IMR-90 (cell line): ENCODE results near the gene MAML3.

ENCODE experiments used
- BHLHE40 ChIP-seq: fragments of 150-350 bp; IDR thresholded peaks from 2 replicates; pipeline ENCODE4 v1.6.1; 2016; ENCODE audit warnings: mild to moderate bottlenecking, low read depth, low read length
- CEBPB ChIP-seq: IDR thresholded peaks from 2 replicates; pipeline ENCODE4 v1.6.1; 2012; ENCODE audit warnings: low read depth, low read length, improper control_type of control experiment
- CHD1 ChIP-seq: IDR thresholded peaks from 2 replicates; pipeline ENCODE4 v1.6.1; 2012; ENCODE audit warnings: low read depth, low read length, improper control_type of control experiment
- FOS ChIP-seq: fragments of 150-350 bp; IDR thresholded peaks from 2 replicates; pipeline ENCODE4 v1.6.1; 2016; ENCODE audit warnings: low read depth, low read length
- MAFK ChIP-seq: IDR thresholded peaks from 2 replicates; pipeline ENCODE4 v1.6.1; 2012; ENCODE audit warnings: low read depth, low read length, improper control_type of control experiment
- MXI1 ChIP-seq: IDR thresholded peaks from 2 replicates; pipeline ENCODE4 v1.6.1; 2012; ENCODE audit warnings: low read depth, mild to moderate bottlenecking, low read length, moderate library complexity, borderline replicate concordance
- POLR2A ChIP-seq: IDR thresholded peaks from 2 replicates; pipeline ENCODE4 v1.6.1; 2012; ENCODE audit warnings: mild to moderate bottlenecking, low read depth, low read length
- RAD21 ChIP-seq: IDR thresholded peaks from 2 replicates; pipeline ENCODE4 v1.6.1; 2012; ENCODE audit warnings: low read length, improper control_type of control experiment
- RCOR1 ChIP-seq: IDR thresholded peaks from 2 replicates; pipeline ENCODE4 v1.6.1; 2012; ENCODE audit warnings: mild to moderate bottlenecking, low read length, improper control_type of control experiment; ENCODE audit not compliant: insufficient replicate concordance
- RFX5 ChIP-seq: IDR thresholded peaks from 2 replicates; pipeline ENCODE4 v1.8.0; 2012; ENCODE audit warnings: low read depth, mild to moderate bottlenecking, low read length, moderate library complexity
- SMC3 ChIP-seq: fragments of 150-350 bp; IDR thresholded peaks from 2 replicates; pipeline ENCODE4 v1.6.1; 2016; ENCODE audit warnings: low read depth, mild to moderate bottlenecking, antibody characterized with exemption, low read length, moderate library complexity
- TF ChIP-seq, protein P1 (sequence below): conservative IDR thresholded peaks from 2 replicates; pipeline ENCODE4 v1.5.1; 2012; ENCODE audit warnings: mild to moderate bottlenecking, low read depth, low read length, improper control_type of control experiment
- TF ChIP-seq, protein P2 (sequence below): fragments of 150-350 bp; IDR thresholded peaks from 2 replicates; pipeline ENCODE4 v1.6.1; 2017; ENCODE audit warnings: mild to moderate bottlenecking, antibody characterized with exemption, low read length, low read depth

DNA sequence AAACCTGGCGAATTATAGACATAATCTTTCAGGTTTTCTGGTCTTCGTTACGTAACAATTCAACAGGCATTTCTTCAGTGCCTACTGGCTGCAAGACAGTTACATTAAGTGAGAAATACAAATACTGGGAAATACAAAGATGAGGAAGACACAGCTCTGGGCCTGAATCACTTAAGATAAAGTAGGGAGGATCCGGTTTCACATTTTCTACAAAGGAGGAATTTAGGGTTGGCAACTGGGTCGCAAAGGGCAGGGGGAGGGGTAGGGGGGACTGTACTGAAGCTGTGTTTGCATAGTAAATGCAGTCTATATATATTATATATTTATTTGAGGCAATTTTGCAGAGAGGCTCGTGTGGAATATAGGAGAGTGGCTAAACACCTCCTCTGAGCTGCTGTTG lies 107.4 kb downstream of the MAML3 start:
- TF ChIP-seq, protein P1, sequence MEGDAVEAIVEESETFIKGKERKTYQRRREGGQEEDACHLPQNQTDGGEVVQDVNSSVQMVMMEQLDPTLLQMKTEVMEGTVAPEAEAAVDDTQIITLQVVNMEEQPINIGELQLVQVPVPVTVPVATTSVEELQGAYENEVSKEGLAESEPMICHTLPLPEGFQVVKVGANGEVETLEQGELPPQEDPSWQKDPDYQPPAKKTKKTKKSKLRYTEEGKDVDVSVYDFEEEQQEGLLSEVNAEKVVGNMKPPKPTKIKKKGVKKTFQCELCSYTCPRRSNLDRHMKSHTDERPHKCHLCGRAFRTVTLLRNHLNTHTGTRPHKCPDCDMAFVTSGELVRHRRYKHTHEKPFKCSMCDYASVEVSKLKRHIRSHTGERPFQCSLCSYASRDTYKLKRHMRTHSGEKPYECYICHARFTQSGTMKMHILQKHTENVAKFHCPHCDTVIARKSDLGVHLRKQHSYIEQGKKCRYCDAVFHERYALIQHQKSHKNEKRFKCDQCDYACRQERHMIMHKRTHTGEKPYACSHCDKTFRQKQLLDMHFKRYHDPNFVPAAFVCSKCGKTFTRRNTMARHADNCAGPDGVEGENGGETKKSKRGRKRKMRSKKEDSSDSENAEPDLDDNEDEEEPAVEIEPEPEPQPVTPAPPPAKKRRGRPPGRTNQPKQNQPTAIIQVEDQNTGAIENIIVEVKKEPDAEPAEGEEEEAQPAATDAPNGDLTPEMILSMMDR = no peak
- TF ChIP-seq, protein P2, sequence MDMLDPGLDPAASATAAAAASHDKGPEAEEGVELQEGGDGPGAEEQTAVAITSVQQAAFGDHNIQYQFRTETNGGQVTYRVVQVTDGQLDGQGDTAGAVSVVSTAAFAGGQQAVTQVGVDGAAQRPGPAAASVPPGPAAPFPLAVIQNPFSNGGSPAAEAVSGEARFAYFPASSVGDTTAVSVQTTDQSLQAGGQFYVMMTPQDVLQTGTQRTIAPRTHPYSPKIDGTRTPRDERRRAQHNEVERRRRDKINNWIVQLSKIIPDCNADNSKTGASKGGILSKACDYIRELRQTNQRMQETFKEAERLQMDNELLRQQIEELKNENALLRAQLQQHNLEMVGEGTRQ = no peak
- TF ChIP-seq FOS (no peak), POLR2A (no peak), MXI1 (no peak), RAD21 (no peak), SMC3 (no peak), MAFK (no peak), RFX5 (no peak), CHD1 (no peak), RCOR1 (no peak), BHLHE40 (no peak), CEBPB (peak; percentile 47; the same call in 1 of the 2 replicates)
